HG03039 (cell line): ENCODE results near the gene LHX1.

ENCODE experiments used
- ATAC-seq: cut with Tn5 transposase; IDR thresholded peaks from one replicate; pipeline ENCODE4 v1.9.1; 2021; ENCODE audit warnings: mild to moderate bottlenecking, moderate library complexity; ENCODE audit not compliant: unreplicated experiment

LHX1 gene

DNA sequence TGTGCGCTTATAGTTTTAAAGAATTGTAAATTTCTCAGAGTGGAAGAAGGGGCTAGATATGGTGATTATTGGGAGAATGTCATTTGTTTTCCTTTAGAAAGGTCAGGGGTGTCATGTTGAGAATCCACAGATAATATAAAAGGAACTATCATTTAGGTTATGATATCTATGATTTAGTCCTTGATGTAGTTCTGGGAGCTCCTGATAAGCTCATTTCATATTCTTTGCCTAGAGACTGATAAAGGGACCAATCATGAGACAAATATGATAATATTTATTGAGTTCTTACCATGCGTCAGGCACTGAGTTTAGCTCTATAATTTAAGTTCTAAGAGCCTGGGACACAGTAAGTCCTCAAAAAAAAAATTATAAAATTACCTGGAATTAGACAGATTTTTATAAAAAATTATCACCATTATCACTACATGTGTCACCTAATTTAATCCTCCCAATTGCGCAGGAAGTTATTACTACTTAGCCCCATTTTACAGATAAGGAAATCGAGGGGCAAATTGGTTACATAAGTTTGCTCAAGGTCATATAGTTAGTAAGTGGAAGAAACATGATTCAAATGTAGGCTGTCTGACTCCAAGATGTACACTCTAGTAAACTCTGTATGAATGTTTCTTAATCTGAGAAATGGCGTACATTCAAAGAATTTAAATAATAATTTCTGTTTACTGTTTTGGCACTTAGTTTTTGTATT is 14.0 kb downstream of the LHX1 start:
- ATAC-seq, result no peak

DNA sequence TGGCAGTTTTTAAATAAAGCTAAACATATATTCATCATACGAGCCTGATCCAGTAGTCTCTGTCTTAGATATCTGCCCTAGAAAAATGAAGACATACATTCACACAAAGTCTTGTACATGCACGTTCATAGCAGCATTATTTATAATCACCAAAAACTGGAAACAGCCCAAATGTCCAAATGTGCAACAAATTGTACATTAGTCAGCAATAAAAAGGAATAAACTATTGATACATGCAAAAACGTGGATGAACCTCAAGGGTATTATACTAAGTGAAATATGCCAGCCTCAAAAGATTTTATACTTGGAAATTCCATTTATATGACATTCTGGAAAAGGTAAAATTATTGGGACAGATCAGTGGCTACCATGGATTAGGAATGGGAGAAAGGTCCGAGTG is 34.2 kb downstream of the LHX1 start:
- no peak for ATAC-seq

DNA sequence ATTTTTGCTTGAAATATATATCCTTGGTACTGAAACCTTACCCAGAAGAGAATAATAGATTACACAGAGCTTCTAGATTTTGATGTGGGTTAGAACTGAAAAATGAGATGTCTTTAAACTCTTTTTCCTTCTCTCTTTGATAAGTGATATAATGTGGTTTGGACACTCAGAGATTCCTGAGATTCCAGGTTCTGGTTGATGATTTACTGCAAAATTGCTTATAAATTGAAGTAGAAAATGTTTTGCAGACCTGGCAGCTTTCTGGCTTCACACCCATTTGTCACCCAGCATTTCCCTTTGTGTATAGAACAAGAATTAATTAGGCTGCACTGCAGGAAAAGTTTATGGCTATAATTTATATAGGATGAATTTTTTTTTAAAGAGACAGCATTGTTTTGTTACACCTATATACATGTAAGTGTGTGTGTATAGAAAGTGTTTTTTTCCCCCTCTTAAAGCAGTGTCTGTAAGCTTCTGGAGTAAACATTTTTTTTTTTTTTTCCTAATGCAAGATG is 35.0 kb downstream of the LHX1 start:
- ATAC-seq, result no peak

DNA sequence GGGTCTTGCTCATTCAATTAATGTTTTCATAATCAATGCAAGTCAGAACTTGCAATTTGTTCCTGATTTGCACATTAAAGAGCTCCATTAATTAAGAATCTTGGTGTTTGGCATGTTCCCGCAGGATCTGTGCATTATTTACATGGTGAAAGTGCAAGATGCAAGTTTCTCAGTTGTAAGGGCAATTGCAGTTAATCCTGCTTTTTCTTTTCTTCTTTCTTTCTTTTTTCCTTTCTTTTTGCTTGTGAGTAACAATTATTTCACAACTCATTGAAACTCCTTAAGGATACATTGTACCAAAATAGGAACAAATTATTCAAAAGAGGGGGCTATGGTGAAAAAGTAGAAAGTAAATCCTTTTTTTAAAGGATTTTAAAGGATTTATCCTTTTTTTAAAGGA is 35.6 kb downstream of the LHX1 start:
- no peak for ATAC-seq

DNA sequence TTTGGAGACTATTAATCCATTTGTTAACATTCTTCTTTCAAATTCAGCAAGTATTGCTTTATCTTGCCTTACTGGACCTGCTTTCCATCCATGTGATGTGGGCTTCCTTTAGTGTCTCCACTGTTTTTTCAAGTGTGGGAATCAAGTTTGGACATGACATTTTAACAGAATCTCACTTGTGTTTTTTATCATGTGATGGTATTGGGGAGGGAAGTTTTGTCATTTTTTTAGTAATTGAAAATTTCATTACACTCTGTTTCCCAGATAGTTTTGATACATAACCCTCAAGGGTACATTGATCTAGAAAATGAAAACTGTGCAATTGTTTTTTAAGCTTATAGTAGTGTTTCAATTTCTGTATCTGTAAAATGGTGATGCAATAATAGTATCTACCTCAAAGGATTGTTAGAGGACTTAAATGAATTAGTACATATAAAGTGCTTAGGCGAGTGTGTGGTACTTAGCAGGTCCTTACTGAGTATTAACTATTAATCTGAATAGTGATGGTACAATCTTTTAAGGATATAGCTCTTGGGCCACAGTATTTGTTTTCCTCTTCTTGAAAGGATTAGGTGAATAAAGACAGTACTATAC is 38.7 kb downstream of the LHX1 start:
- ATAC-seq, result no peak

DNA sequence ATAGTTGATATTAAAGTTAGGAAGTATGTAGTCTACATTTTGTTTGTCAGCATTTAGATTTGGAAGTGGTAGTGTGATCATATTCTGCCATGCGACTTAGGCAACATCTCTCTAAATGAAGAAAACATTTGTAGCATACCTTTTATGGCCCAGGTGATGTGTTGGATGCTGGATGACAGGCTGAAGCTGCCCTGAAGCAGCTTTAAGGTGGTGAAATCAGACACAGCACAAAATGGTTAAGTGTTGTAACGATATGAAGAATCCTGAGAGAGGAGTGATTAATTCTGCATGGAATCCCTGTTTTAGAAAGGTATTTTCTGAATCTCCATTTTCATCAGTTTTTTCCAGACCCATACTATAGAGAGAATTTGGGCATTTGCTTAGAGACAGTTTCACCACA is 39.8 kb downstream of the LHX1 start:
- ATAC-seq, result no peak

DNA sequence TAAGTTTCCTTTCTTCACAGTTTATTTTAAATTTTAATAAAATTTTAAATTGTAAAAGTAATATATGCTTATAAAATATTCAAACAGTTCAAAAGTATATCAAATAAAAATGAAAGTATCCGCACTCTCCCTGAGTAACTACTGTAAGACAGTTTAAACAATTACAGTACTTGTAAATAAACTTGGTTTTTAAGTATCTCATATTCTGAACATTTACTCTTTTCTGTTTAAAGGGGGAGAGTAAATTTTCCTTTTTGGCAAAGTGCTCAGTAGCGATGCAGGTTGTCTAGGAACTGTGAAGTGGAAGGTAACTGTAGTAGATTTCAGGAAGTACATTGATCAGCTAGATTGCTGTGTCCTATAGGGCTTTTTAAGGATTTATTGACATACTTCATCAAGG is 40.3 kb downstream of the LHX1 start:
- no peak for ATAC-seq

DNA sequence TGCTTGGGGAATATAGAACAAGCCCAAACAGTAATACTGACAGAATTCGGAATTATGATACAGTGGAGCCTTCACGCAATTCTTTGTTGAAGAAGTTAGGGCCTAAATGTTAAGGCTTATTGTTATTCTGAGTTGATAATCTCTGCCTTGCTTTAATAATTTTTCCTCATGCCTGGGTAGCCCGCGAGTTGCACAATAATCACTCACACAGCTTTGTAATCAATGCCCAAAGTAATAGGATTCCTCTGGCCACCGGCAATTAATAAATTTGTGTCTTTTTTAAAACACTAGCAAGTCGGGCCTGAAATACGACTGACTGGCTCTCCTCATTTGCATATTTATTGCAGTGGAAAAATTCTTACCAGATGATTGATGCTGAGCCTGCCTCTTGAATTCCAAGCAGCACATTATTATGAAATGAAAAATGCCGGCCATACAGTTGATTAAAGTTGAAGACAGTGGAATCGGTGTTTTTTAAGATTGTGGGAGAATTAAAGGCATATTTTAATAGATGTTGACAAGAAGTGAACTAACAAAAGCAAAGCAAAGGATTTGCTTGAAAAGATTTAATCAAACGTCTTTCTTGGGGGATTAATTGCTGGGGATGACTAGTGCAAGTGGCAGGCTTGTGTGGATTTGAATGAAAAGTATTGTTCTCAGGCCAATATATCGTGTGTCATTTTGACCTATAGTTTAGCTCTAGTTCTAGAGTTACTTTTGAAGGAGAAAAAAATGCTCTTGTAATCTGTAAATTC is 41.7 kb downstream of the LHX1 start:
- no peak for ATAC-seq

DNA sequence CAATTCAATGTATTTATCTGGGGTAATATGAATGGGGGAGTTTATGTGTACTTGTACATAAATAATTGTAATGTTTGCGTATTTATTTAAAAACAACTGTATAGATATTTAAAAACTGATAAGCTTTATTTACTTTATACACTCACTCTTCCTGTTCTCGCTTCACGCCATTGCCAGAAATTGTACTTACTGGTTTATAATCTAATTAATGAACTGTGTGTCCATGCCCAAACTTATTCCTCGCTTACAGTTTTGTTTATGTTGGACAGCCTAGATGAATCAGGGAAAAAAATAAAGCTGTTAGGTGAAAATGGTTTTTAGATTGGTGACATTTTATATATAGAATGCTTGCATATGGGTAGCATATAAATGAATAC is 42.3 kb downstream of the LHX1 start:
- no peak for ATAC-seq

DNA sequence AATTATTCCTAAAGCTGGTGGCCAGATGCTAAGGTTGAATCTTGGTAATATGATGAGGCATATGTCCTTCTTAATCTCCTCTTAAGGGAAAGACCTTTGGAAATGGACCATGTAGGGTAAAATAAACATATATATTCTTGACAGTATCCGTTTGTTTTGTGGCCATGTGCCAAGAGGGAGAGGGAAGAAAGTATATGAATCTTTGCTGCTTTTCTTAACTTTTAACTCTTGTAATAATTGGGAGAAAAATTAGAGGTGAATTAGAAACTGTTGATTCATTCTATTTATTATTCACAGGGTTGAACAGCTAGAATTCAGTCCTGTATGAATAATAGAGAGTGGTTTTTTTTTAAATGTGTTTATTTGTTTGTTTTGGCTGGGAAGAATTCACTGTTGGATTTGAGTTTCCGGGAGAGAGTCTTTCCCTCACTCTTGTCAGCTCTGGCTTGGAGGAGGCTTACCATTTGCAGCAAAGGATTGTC is 43.0 kb downstream of the LHX1 start:
- ATAC-seq, result no peak

DNA sequence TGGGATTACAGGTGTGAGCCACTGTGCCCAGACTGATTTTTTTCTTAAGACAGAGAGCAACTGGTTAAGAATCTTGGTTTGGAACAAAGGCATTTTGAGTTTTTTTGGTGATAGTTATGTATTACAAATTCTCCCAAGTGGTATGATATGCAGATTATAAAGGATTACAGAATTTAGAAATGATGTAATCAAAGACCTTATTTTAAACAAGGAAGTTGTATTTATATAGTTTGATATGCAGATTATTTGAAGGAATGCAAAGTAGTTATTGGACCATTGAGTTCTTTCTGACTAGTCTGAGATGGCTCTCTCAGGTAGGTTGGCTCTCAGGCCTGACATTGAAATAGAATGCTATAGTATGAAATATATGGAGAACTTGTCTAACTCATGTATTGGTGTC is 46.3 kb downstream of the LHX1 start:
- no peak for ATAC-seq

DNA sequence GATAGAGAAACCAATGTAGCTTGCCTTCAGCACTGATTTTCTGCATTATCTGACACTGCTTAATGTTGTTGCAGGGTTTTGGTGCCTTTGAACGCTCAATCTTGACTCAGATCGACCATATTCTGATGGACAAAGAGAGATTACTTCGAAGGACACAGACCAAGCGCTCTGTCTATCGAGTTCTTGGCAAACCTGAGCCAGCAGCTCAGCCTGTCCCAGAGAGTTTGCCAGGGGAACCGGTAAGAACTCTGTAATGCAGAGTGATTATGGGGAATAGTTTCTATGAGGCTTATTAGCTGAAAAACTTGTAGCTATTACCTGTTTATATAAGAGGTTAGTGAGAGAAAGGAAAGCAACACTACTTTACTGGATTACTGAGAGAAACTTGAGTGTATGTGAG is 51.9 kb downstream of the LHX1 start:
- no peak for ATAC-seq

DNA sequence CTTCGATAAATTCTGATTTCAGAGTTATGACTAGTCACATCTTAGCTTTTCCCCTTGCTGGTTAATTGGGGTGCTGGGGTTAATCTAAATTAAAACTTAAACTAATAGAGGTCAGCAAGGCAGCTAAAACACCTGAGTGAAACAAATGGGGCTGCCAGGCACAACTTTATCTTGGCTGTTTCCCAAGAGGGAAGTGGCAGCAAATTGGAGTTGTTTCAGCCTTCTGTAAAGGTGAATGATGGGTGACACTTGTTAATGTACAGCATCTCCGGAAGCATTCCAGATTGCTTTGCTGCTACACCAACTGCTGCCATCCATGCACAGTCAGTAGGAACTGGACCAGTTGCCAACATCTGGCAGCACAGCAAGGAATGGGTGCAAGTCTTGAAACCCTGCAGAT is 55.4 kb downstream of the LHX1 start:
- no peak for ATAC-seq

DNA sequence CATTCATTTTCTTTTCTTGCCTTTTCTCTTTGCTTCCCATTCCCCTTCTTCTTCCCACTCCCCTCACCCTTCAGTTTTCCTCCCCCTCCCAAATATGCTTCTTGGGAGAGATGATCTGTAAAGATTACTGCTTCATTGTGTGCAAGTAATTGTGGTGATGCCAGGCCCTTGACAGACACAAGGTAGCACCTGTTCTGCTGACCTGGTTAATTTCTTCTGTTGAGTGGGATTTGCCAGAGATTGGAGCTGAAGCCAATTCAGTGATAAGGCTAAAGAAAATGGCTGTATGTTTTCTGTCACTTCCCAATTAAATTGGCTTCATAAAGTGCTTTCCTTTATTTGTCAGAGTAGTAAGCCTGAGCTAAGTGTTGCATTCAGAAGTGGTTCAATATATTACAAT is 56.0 kb downstream of the LHX1 start:
- no peak for ATAC-seq
